IPS-NIHi7 (cell line): ENCODE measurements around the gene CRABP1.

Experiments
- DNase-seq: peaks from one replicate; pipeline ENCODE4 v3.0.0; 2012; ENCODE audit warnings: mixed read lengths; ENCODE audit errors: extremely low spot score

CRABP1 gene

DNA sequence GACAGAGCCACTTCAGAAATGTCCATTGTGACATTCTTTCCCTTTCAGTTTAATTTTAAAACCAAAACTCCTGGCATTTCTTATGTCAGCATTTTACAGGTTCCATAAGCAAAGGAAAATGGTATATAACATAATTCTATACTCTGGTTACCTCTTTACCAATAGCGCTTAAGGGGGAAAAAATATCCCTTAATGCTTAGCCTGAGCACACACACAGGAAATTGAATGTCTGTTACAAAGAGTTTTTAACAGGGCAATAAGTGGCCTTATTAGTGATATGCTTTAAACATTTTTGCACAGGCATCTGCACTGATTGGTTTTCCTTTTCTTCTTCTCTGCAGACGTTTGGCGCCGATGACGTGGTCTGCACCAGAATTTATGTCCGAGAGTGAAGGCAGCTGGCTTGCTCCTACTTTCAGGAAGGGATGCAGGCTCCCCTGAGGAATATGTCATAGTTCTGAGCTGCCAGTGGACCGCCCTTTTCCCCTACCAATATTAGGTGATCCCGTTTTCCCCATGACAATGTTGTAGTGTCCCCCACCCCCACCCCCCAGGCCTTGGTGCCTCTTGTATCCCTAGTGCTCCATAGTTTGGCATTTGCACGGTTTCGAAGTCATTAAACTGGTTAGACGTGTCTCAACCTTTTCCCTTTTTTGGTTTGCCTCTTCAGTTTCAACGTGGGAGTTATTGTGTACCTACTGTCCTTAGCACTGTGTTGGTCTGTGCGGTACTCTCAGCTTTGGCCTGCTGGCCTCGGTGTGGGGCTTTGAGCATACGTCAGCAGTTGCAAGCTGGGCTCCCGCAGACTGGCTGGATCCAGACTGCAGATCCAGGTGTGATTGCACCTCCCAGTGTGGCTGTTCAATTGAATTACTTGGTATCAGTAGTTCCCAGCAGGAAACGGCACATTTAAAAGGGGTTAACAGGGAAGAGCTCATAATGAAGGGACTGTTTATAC is 7.7 kb downstream of the CRABP1 start:
- peak; percentile 44 for DNase-seq

DNA sequence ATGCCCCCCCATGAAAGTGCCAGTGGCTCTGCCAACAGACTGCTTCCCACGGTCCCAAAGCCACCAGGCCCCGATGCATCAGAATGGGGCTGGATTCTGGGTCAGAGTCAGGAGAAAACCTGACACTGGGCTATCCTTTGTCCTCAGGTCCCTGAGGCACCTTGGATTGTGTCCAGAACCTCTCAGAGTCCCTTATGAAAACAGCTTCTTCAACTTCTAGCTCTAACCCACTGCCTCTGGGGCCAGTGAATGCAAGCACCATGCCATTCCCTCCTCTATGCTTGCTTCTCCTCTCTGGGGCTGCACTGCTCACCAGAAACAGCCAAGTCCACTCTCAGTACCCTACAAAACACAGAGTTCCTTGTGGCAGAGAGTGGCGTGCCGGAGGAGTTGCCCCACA is 9.9 kb downstream of the CRABP1 start:
- DNase-seq: no peak

DNA sequence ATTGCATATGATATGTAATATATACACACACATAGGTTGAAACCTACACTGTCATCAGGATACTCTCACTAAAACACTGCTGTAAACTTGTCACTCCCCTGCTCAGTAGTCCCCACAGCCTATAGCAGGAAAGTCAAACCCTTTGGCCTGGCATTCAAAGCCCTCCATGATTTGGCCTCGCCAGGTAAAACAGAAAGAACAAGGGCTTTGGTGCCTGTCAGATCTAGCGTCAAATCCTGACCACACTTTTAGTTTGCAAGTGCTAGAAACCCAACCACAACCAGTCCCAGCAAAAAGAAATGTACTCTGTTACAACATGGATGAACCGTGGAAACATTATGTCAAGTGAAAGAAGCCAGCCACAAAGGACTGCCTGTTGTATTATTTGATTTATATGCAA is 11.4 kb downstream of the CRABP1 start:
- no peak for DNase-seq

DNA sequence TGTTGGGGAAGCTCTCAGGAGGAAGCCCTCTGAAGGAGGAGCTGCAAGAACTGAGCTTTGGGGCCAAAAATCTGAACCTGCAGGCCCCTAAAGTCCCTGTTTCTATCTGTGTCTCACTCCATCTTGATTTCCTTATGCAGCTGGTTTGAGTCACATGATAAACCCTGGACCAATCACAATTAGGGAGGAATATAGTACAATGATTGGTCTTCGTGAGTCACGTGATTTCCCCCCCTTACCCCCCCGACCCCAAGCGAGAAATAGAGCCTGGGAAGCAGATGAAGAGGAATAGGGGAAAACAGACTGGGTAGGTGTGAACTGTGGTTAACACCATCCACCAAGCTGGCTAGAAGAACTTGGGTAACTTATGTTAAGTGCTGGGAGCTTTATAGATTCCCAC is 12.9 kb downstream of the CRABP1 start:
- DNase-seq: no peak

DNA sequence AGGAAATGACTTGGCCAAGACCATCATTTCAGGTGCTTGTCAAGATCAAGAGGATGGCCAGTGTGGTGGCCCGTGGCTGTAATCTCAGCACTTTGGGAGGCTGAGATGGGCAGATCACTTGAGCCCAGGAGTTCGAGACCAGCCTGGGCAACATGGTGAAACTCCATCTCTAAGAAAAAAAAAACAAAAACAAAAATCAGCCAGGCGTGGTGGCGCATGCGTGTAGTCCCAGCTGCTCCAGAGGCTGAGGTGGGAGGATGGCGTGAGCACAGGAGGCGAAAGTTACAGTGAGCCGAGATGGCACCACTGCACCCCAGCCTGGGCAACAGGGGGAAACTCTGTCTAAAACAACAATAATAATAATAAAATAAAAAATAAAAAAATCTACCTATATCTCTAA is 15.0 kb downstream of the CRABP1 start:
- DNase-seq: no peak

DNA sequence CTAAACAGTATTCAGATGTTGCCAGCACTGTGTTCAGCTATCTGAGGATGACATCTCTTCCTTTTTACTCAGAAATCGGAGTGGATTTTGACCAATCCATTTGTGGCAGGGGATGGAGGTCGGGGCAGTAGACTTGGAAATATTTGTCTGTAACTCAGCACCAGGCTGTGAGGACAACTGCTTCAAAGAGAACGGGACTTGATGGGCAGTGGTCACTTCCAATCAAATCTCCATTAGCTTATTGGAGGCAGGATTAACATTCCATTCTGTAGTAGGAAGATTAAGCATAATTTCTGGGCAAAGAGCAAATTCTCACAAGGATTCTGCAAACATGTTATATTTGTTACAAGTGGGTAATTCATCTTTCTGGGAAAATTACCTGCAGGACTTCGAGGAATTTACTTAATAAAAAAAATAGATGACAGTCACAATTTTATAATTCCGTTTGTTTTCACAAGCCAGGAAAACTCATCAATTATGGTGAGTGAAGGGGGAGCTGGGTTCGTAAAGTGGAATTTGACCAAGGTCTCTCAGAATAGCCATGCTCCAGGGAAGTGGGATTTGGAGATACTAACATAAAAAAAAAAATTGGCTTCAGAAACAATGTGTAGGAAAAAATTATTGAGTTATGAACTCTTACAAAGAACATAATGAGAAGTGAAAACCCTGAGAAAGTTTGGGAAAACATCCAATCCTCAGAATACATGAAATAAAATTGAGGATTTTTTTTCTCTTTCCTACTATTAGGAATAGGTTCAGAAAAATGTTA is 18.1 kb downstream of the CRABP1 start:
- DNase-seq: peak; percentile 63

DNA sequence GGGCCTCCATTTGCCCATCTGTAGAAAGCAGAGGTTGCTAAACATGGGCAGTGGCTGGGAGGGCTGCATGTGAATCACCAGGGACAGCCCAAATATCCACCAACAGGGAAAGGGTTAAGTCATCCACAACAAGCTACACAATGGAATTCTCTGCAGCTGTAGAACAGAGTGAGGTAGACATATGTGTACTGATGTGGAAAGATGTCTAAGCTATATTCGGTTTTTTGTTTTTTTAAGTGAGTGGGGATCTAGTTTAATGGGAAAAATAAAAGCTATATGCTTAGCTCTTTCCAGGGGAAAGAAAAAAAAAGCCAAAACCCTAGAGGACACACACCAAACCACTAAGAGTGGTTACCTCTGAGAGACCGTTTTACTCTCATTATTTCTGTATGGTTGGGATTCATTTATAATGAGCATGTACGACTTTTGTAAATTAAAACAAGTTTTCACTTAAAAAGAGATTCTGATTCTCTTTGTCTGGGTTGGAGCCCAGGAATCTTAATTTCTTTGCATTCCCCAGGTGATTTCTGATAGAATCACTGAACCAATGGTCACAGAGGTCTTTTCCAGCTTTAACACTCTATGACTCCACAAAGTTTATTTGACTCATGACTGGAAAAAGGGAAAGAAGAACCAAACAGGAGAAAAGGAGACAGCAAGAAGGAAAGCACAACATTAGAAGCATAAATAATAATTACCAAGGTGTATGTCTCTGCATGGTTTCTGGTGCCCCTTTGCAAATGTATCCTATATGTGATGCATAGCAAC is 19.1 kb downstream of the CRABP1 start:
- DNase-seq: no peak

DNA sequence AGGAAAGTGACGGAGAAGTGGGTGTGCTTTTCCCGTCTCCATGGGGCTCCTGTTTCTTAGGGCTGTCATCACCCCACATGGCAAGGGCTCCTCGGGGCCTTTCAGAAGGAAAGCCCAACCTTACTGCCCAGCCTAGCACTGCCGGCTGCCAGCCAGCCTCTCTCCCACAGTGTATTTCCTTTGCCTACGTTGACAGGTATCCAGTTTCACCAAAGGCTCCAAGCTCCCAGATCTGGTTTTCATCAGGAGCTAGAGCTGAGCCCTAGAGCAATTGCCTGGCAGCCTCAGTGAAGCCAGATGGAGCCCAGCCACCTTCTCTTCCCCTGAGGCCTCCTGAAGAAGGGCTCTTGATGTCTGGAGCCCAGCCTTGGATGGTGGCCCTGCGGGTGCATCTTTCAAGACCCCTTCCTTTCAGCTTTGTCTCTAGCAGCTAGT is 20.2 kb downstream of the CRABP1 start:
- peak; percentile 41 for DNase-seq

DNA sequence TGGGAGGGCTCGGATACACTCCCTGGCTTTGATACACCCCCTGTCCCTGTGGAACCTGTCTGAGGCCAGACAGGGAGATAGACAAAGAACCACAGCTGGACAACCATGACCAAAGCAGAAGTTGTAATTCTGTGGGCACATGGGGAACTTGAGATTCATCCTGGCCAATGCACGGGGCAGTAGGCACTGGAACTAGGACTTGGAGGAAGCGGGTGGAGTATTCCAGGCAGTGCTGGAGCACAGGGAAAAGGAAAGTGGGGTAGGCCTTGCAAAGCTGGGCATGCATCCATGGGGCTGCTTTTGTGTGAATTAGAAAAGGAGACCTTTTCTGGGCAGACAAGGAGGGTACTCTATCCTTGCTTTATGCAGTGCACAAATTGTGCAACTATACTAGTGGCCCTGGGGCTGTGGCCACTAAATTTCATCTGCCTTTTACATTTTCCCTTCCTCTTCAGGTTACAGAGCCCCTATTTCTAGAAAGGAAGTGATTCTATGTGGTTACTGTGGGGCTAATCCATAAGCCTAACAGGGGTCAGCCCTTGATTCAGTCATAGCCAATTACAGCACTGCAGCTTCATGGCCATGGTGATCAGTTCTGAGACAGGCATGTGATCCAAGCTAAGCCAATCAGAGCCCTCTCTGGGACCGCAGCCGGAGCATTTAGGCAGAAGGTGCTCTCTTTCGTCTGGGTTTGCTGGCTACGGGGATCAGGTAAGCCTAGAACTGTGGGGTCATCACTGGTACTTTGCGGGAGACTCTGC is 21.0 kb downstream of the CRABP1 start:
- DNase-seq: peak; percentile 54

DNA sequence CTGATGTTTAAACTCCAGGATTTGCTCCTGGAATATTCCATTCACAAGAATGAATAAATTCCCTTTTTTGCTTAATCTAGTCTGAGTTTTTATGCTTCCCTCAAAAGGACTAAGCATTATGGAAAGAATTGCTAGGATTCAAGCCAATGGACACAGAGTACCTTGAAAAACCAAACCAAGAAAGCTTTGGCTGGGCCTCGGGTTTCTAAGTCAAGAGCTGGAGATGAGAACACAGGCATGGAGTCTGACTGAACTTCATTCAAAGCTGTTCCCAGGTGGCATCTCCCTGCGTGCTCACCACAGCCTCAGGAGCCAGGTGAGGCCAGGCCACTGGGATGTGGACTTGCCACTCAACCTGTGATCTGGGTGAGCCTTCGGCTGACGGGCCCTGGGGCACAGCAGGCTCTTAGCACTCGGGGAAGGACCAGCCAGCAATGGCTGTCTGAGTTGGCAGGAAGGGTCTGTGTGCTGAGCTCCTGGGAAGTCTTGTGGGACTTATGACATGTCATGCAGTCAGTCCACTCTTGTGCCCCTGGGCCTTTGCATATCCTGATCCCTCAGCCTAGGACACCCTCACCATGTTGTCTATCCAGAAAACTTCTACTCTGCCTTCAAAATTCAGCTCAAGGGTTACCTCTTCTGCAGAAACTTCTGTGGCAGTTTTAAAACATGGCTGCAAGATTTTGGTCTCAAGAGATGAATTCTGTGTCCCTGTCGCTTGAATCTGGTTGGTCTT is 21.8 kb downstream of the CRABP1 start:
- DNase-seq: no peak

DNA sequence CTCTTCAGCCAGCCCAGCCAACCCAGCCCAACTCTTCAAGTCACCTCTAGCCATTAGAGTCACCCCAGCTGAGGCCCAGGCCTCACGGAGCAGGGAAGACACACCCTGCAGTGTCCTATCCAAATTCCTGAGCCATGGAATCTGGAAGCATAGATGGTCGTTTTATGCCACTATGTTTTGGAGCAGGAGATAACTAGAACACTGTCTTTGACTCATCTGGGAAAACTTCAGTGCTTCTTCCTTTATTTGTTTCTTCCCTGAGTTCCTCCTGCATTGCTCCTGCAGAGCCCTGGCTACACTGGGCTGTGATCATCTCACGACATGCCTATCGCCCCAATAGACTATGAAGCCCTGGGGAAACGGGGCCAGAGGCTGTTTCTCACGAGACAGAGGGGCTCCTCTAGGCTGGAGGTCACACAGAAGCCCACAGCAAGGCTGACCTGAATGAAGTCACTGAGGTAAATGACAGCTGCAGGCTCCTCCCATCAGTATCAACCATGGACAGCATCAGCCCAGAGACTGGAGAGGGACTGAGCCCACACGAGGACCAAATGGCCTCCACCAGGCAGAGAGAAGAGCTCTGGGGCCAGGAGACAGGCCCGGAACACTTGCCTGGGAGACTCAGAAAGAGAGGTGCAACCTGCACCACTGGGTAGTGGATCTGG is 22.7 kb downstream of the CRABP1 start:
- no peak for DNase-seq

DNA sequence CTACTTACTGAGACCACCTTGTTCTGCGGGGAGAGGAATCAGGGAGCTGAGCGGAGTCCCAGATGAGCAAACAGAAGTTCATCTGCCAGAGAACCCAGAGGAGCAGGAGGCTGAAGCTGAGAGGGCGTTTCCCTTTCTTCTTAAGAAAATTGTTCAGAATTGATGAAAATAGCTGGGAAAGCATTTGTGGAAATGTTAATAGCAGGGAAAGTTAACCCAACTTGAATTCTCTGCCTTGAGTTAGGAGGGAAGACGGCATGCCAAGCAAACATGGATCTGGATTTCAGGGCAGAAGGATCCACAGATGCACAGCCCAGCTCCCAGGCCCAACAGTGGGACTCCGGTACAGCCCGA is 23.2 kb downstream of the CRABP1 start:
- DNase-seq: no peak

DNA sequence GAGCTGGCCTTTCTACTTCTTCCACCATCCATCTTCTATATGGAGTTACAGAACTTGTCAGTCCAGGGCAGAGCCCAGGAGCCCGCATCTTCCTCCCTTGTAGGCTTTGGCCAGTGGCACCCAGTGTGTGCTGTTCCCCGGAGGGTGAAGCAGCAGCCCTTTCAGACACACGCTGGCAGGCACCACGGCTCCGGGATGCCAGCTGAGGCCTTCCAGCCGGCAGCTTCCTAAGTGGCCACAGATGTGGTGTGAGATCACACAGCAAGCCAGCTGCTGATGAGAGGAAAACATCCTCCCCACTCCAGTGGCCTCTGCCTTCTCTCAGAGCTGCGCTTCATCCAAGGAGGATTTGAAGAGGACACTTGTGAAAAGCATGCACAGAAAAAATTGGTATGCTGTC is 24.1 kb downstream of the CRABP1 start:
- DNase-seq: no peak

DNA sequence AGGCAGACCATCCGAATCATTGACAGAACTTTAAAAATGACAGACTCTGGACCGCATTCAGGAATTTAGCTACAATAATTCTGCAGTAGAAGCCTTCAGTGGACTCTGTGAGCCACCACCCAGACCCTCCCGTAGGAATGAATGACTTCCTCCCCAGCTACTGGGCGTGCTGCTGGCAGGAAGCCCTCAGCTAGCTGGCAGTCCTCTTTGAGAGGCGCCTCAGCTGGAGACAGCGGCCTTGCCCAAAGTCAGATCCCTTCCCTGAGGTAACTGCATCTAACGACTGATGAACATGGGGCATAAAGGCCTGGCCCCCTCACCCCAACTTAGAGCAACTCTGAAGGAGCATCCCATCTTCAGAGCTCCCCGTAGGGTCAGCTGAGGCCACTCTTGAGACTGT is 25.8 kb downstream of the CRABP1 start:
- DNase-seq: no peak

DNA sequence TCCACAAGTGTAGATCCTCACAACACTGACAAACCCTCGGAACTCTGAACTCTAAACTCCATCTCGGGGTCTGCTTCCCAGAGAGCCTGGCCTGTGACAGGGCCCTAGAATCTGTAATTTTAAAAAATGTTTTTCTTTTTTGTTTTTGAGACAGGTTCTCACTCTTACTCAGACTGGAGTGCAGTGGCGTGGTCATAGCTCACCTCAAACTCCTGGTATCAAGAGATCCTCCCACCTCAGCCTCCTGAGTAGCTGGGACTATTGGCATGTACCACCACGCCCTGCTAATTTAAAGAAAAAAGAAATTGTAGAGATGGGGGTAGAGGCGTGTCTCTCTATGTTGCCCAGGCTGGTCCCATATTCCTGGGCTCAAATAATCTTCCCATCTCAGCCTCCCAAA is 26.2 kb downstream of the CRABP1 start:
- no peak for DNase-seq

DNA sequence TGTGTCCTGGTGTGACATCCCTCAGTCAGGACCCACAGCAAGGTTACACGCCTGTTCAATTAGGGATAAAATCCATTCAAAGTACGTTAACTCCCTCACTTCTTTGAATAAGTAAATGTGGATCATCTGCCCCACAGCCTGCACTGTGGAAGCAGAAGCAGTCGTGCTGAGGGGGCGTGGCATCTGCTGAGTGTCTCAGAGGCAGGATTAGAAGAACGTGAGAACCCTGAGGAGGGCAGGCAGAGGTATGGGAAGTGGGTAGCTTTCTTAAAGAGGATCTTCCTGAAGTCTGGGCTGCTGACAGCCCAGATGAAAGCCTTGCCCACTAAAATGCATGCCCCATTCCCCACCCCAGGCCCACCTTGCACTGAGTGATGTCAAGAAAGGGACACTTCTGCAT is 28.5 kb downstream of the CRABP1 start:
- peak; percentile 56 for DNase-seq

DNA sequence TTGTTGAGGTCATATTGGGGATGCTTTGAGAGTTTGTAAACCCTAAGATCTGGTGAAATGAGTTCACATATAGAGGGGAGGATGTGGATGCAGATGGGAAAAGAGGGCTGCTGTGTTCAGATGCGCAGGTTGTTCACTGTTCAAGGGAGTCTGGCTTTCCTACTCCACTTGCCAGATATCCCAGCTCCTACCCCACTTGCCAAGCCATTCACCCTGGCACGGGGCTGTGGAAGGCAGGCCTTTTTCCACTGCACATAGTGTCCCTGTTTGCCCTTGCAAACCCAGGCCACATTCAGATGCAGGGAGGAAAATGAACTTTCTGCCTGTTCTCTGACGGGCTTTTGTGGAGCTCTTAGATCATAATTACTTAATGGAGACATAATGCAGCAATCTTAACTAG is 29.0 kb downstream of the CRABP1 start:
- DNase-seq: no peak

DNA sequence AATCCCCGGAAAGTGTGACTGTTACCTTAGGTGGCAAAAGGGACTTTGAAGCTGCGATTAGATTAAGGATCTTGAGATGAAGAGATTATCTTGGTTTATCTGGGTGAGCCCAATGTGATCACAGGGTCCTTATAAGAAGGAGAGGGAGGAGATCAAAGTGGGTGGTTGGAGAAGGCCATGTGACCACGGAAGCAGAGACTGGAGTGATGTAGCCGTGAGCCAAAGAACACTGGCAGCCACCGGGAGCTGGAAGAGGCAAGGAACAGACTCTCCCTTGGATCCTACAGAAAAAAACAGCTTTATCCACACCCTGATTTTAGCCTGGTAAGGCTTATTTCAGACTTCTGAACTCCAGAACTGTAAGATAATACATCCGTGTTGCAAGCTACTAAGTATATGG is 29.9 kb downstream of the CRABP1 start:
- DNase-seq: no peak

DNA sequence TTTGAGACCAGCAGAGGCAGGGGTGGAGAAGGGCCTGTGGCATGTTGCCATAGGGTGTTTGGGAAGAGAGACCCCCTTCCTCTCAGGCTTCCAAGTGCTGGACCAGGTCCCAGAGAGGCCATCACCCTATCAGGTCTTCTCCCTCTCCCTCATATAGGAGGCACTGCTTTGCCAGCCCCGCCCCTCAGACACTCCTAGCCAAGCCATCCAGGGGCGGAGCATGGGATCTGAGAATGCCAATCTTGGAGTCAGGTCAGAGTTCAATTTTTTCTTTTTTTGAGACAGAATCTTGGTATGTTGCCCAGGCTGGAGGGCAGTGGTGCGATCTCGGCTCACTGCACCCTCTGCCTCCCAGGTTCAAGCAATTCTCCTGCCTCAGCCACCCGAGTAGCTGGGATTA is 32.7 kb downstream of the CRABP1 start:
- peak; percentile 62 for DNase-seq
